ENCODE data around the gene PDZD4. TPM values are rescaled to one million over a fixed set of nuclear protein-coding genes. Genes with fewer than 3 reads are reported as not detected.

Gene PDZD4
- total and polyA plus RNA-seq, 9 of the 15 experiments (the other 6 are each of a cell fraction or from before 2014, with no cell fraction given), result 0.05 to 0.38 (median 0.07) TPM; not detected in 5

DNA sequence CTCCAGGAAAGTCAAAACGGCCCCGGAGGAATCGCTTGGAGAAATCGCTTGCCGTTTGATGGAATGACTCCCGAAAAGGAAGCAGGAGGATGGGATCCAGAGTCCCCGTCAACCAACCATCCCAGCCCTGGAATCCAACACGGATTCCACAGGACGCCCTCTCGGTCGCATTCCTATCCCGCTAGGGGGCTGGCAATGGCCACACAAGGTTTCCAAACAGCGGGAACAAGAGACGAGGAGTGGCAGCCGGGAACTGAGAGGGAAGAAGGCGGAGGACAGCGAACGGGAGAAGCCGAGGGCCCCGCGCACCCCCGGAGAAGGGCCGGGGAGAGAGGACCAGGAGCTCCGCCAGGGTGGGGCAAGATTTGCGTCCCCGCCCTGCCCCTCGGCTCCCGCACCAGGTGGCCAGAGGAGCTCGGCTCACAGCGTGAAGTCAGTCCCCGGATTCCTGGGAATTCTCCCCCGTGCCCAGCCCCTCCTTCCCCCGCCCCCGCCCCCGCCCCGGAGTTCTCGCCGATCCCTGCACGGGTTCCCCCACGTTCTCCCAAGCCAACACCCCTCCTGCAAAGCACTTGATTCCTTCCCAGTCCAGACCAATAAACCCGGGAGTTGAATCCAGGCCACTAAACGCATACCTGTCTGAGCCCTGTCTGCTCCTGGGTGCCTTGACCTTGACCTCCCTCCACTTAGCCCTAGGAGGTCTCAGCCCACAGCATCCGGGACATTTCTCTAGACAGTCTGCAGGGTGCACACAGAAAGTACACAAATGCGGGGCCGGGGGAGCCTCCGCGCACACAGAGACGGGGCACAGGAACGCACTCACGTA, 1.4 kb downstream of the PDZD4 start:
- ChIA-PET CTCF (ENCODE audit: low intra/inter-chr PET ratio) (no interaction called here), POLR2A (no interaction called here)
- ATAC-seq, result no peak
- H3K27me3 ChIP-seq (ENCODE audit: control insufficient read depth in 2 of 2, insufficient read depth in 2 of 2, low read length in 2 of 2), result peaks cover 22 to 65% of the 10 kb centered on the region in 2 experiments; a peak in 4 of 5 replicates
- in situ Hi-C loops (cut with MboI), result no loop called here
- intact Hi-C loops (cut with micrococcal nuclease), result no loop called here
- no peak overlapping the region for H3K4me3 ChIP-seq
- H3K9me3 ChIP-seq (replicated peaks; ENCODE audit: control insufficient read depth, insufficient read depth, low read depth, low read length), result no peaks in the 10 kb centered on the region
- no peaks in the 10 kb centered on the region for H3K9me1 ChIP-seq (ENCODE audit: control insufficient read depth, insufficient read depth, low read length)
- H4K20me1 ChIP-seq (replicated peaks; ENCODE audit: control insufficient read depth, insufficient read depth, low read length), result 0 out of 2 replicates have a peak, but pooled peaks cover 3% of the 10 kb centered on the region
- DNase-seq (ENCODE audit: extremely low read depth in 1 of 4, low spot score in 3 of 4), result no peak
- H3K79me2 ChIP-seq (ENCODE audit: control insufficient read depth, insufficient read depth, low read length), result no peaks in the 10 kb centered on the region
- 33% methylated on average over 31 of the region's 50 CpGs for WGBS (ENCODE audit: insufficient coverage, low coverage, missing lambda C conversion rate)
- H2AFZ ChIP-seq (ENCODE audit: low read depth, low read length), result no peak overlapping the region
- H3K4me2 ChIP-seq (ENCODE audit: insufficient read depth, low read length), result no peak overlapping the region
- no TSS peak for BruUV-seq (replicated peaks)
- no peak overlapping the region for H3K9ac ChIP-seq (ENCODE audit: insufficient read depth in 1 of 2, low read depth in 2 of 2, low read length in 2 of 2)
- no peaks in the 10 kb centered on the region for H3K36me3 ChIP-seq (ENCODE audit: control insufficient read depth, insufficient read depth, low read length)
- no peak for FAIRE-seq
- no peak overlapping the region for H3K27ac ChIP-seq (ENCODE audit: extremely low read depth, low read depth, low read length)
- peaks cover 0 to 28% of the 10 kb centered on the region in 2 experiments; a peak in 2 of 5 replicates for H3K4me1 ChIP-seq (replicated peaks in 1 of 2; ENCODE audit: control insufficient read depth in 2 of 2, insufficient read depth in 2 of 2, low read length in 2 of 2)
- TF ChIP-seq SIRT6 (IDR thresholded peaks at IDR 0.05; ENCODE audit: low read depth, low read length), result no peak
- no peak for TF ChIP-seq ADNP (tag; IDR thresholded peaks at IDR 0.05)
- no peak for TF ChIP-seq PML (IDR thresholded peaks at IDR 0.05; ENCODE audit: low read length)
- no peak for TF ChIP-seq ZNF764 (CRISPR knock-in tag; IDR thresholded peaks at IDR 0.05; ENCODE audit: low read depth)
- TF ChIP-seq STAG1 (CRISPR knock-in tag; IDR thresholded peaks at IDR 0.05; ENCODE audit: borderline replicate concordance), result no peak
- TF ChIP-seq LCOR (CRISPR knock-in tag; IDR thresholded peaks at IDR 0.05), result no peak
- TF ChIP-seq, protein P1, sequence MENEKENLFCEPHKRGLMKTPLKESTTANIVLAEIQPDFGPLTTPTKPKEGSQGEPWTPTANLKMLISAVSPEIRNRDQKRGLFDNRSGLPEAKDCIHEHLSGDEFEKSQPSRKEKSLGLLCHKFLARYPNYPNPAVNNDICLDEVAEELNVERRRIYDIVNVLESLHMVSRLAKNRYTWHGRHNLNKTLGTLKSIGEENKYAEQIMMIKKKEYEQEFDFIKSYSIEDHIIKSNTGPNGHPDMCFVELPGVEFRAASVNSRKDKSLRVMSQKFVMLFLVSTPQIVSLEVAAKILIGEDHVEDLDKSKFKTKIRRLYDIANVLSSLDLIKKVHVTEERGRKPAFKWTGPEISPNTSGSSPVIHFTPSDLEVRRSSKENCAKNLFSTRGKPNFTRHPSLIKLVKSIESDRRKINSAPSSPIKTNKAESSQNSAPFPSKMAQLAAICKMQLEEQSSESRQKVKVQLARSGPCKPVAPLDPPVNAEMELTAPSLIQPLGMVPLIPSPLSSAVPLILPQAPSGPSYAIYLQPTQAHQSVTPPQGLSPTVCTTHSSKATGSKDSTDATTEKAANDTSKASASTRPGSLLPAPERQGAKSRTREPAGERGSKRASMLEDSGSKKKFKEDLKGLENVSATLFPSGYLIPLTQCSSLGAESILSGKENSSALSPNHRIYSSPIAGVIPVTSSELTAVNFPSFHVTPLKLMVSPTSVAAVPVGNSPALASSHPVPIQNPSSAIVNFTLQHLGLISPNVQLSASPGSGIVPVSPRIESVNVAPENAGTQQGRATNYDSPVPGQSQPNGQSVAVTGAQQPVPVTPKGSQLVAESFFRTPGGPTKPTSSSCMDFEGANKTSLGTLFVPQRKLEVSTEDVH (IDR thresholded peaks at IDR 0.05; ENCODE audit: low read depth, partially characterized antibody), result no peak
- TF ChIP-seq, protein P2, sequence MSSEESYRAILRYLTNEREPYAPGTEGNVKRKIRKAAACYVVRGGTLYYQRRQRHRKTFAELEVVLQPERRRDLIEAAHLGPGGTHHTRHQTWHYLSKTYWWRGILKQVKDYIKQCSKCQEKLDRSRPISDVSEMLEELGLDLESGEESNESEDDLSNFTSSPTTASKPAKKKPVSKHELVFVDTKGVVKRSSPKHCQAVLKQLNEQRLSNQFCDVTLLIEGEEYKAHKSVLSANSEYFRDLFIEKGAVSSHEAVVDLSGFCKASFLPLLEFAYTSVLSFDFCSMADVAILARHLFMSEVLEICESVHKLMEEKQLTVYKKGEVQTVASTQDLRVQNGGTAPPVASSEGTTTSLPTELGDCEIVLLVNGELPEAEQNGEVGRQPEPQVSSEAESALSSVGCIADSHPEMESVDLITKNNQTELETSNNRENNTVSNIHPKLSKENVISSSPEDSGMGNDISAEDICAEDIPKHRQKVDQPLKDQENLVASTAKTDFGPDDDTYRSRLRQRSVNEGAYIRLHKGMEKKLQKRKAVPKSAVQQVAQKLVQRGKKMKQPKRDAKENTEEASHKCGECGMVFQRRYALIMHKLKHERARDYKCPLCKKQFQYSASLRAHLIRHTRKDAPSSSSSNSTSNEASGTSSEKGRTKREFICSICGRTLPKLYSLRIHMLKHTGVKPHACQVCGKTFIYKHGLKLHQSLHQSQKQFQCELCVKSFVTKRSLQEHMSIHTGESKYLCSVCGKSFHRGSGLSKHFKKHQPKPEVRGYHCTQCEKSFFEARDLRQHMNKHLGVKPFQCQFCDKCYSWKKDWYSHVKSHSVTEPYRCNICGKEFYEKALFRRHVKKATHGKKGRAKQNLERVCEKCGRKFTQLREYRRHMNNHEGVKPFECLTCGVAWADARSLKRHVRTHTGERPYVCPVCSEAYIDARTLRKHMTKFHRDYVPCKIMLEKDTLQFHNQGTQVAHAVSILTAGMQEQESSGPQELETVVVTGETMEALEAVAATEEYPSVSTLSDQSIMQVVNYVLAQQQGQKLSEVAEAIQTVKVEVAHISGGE (CRISPR knock-in tag; IDR thresholded peaks at IDR 0.05), result no peak
- TF ChIP-seq ZFPM2 (CRISPR knock-in tag; IDR thresholded peaks at IDR 0.05), result no peak
- TF ChIP-seq GTF2A2 (tag; IDR thresholded peaks at IDR 0.05), result no peak

All from K562 (cell line).